Ectodermal cell (in vitro differentiated cells): Measurements from ENCODE around the gene C2CD4C.
"Not testable (repeated sequence)": the region's sequence is repeated elsewhere in the genome, so short reads cannot be mapped to it uniquely, and the experiment has no call there.

ENCODE experiments used
- H3K27ac ChIP-seq: 2 replicates; pipeline ENCODE4 v1.7.0; 2013; ENCODE audit warnings: mild to moderate bottlenecking, low read depth, low read length; ENCODE audit not compliant: insufficient read depth, poor library complexity, severe bottlenecking
- H3K27me3 ChIP-seq: 2 replicates; pipeline ENCODE4 v1.7.0; 2013; ENCODE audit warnings: mild to moderate bottlenecking, low read length; ENCODE audit not compliant: insufficient read depth, control insufficient read depth, poor library complexity, severe bottlenecking
- H3K36me3 ChIP-seq: one replicate; pipeline ENCODE4 v1.7.0; 2013; ENCODE audit warnings: low read length; ENCODE audit not compliant: control insufficient read depth, insufficient read depth
- H3K4me1 ChIP-seq: one replicate; pipeline ENCODE4 v1.7.0; 2013; ENCODE audit warnings: low read length; ENCODE audit not compliant: control insufficient read depth, insufficient read depth
- H3K4me3 ChIP-seq: 2 replicates; pipeline ENCODE4 v1.7.0; 2013; ENCODE audit warnings: low read depth, low read length, control low read depth; ENCODE audit not compliant: insufficient read depth
- H3K9me3 ChIP-seq: 2 replicates; pipeline ENCODE4 v1.7.0; 2013; ENCODE audit warnings: mild to moderate bottlenecking, low read length, moderate library complexity; ENCODE audit not compliant: control insufficient read depth
- WGBS, 2 experiments: methylation state at CpG; one replicate each; pipeline ENCODE4 v1.1.7; 2013; ENCODE audit warnings: missing lambda C conversion rate in 2 of 2; 5-methylcytosine and 5-hydroxymethylcytosine counted together

C2CD4C gene

GRCh38 chr19:415292-415691, 6.3 kb upstream of the C2CD4C start:
- H3K9me3 ChIP-seq = no peaks in the 10 kb centered on the region
- H3K27ac ChIP-seq = no peak overlapping the region
- H3K4me3 ChIP-seq = no peak overlapping the region
- H3K36me3 ChIP-seq = no peaks in the 10 kb centered on the region
- H3K4me1 ChIP-seq = peaks cover 42% of the 10 kb centered on the region
- H3K27me3 ChIP-seq = peaks cover 3% of the 10 kb centered on the region
- 88 to 100% methylated on average over 1 of the region's 1 CpG for WGBS, 2 experiments

- 92% methylated on average over 15 of the region's 15 CpGs for WGBS, 2 experiments
- H3K27ac ChIP-seq = no peak overlapping the region
Observed at GRCh38 chr19:413756-414420, 4.9 kb upstream of the C2CD4C start.

GRCh38 chr19:412356-413355, 3.7 kb upstream of the C2CD4C start:
- Histone ChIP-seq H3K4me3 (peak overlapping the region; percentile 6), H3K36me3 (no peaks in the 10 kb centered on the region), H3K9me3 (no peaks in the 10 kb centered on the region), H3K4me1 (peaks cover 33% of the 10 kb centered on the region), H3K27me3 (peaks cover 16% of the 10 kb centered on the region), H3K27ac (peak overlapping the region; percentile 16)
- 61 to 62% methylated on average over 34 to 35 of the region's 36 CpGs for WGBS, 2 experiments

More at GRCh38 chr19:413756-414420, 4.9 kb upstream of the C2CD4C start:
- Histone ChIP-seq H3K4me3 (no peak overlapping the region), H3K36me3 (no peaks in the 10 kb centered on the region), H3K4me1 (peaks cover 42% of the 10 kb centered on the region), H3K9me3 (no peaks in the 10 kb centered on the region), H3K27me3 (peaks cover 16% of the 10 kb centered on the region)

GRCh38 chr19:411723-412355, 2.9 kb upstream of the C2CD4C start:
- Histone ChIP-seq H3K4me1 (peaks cover 25% of the 10 kb centered on the region), H3K27me3 (peaks cover 16% of the 10 kb centered on the region), H3K36me3 (no peaks in the 10 kb centered on the region), H3K9me3 (no peaks in the 10 kb centered on the region), H3K27ac (no peak overlapping the region), H3K4me3 (peak overlapping the region; percentile 6)
- 73 to 77% methylated on average over 13 of the region's 13 CpGs for WGBS, 2 experiments

- not testable (repeated sequence) for H3K36me3 ChIP-seq, H3K9me3 ChIP-seq, H3K27ac ChIP-seq, H3K4me3 ChIP-seq
- WGBS, 2 experiments = 84 to 88% methylated on average over 21 to 22 of the region's 22 CpGs
- H3K27me3 ChIP-seq = peaks cover 16% of the 10 kb centered on the region
- peaks cover 19% of the 10 kb centered on the region for H3K4me1 ChIP-seq
Observed at GRCh38 chr19:411121-411722, 2.3 kb upstream of the C2CD4C start.

GRCh38 chr19:410243-410781, 1.4 kb upstream of the C2CD4C start:
- peaks cover 24% of the 10 kb centered on the region for H3K4me1 ChIP-seq
- no peak overlapping the region for H3K4me3 ChIP-seq
- H3K27me3 ChIP-seq = peaks cover 16% of the 10 kb centered on the region
- 88 to 90% methylated on average over 21 of the region's 21 CpGs for WGBS, 2 experiments
- H3K36me3 ChIP-seq = no peaks in the 10 kb centered on the region
- H3K27ac ChIP-seq = no peak overlapping the region
- H3K9me3 ChIP-seq = no peaks in the 10 kb centered on the region

DNA sequence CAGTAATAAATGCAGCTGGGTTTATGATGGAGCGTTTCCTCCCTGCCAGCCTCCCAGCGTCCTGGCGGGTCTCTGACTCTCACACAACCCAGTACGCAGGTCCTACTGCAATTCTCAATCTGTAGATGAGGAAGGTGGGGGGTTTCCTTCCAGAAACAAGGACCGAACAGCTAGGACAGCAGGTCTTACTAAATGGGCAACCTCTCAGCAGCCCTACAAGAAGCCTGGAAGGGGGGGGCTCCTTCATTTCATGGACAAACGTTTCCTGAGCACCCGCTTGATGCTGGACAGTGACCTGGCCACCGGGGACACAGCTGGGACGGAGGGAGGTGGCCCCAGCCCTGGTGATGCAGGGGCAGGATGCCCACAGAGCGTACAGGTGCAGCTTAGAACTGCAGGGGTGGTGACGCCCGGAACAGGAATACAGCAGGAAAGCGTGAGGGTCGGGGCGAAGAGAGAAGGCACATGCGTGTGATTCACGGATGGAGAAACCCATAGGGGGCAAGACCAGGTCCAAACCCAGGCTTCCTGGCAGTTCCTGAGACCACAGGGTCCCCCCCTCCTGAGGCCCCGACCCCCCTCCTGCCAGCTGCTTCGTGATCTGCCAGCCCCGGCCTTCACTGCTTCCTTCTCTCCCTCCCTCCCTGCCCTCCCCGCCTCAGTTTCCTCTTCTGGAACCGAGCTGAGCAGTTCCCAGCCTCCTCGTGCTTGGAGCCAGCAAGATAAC, 732 bp upstream of the C2CD4C start:
- H3K36me3 ChIP-seq = no peaks in the 10 kb centered on the region
- H3K9me3 ChIP-seq = no peaks in the 10 kb centered on the region
- WGBS, 2 experiments = 30 to 31% methylated on average over 23 of the region's 23 CpGs
- H3K4me1 ChIP-seq = peaks cover 26% of the 10 kb centered on the region
- peaks cover 16% of the 10 kb centered on the region for H3K27me3 ChIP-seq
- H3K4me3 ChIP-seq = peak overlapping the region; percentile 72
- no peak overlapping the region for H3K27ac ChIP-seq

- H3K9me3 ChIP-seq = no peaks in the 10 kb centered on the region
- H3K27ac ChIP-seq = no peak overlapping the region
- peak overlapping the region; percentile 72 for H3K4me3 ChIP-seq
- peaks cover 26% of the 10 kb centered on the region for H3K4me1 ChIP-seq
- no peaks in the 10 kb centered on the region for H3K36me3 ChIP-seq
- H3K27me3 ChIP-seq = peaks cover 16% of the 10 kb centered on the region
- WGBS, 2 experiments = 2% methylated on average over 29 to 30 of the region's 30 CpGs
Observed at GRCh38 chr19:408441-408901, 476 bp downstream of the C2CD4C start.
